PC-3 (cell line): ENCODE results near the gene TXNDC15.

Experiments
- CTCF ChIP-seq: fragments of 300-600 bp; sonication (generic); conservative IDR thresholded peaks from 2 replicates; pipeline ENCODE4 v1.5.1; 2017; ENCODE audit warnings: antibody characterized with exemption, low read depth, mild to moderate bottlenecking, low read length
- EZH2phosphoT487 ChIP-seq: fragments of 300-600 bp; sonication (generic); IDR thresholded peaks from 2 replicates; pipeline ENCODE4 v1.6.1; 2018; ENCODE audit warnings: mild to moderate bottlenecking, antibody characterized with exemption, low read length, borderline replicate concordance

- TF ChIP-seq CTCF (no peak), EZH2phosphoT487 (no peak)
These were observed 60.0 kb downstream of the TXNDC15 start for GRCh38 chr5:134934202-134934601.
